Gastrocnemius medialis (tissue), 4 donors: Measurements from ENCODE around the gene TRAK1. TPM values are rescaled to one million over a fixed set of nuclear protein-coding genes. Genes with fewer than 3 reads are reported as not detected.

Experiments
- ATAC-seq, 2 donors: fragments of 150-250 bp; one replicate each; pipeline ENCODE4 v1.9.1; 2016
- DNase-seq, 2 donors: peaks; one replicate each; pipeline ENCODE4 v3.0.0-alpha.2; 2019
- H3K27ac ChIP-seq, 4 donors: fragments of 200-600 bp; sonication (generic); 1 replicate in 1 of 4; 2 replicates in 3 of 4; pipeline ENCODE4 v1.5.1; 2016 to 2018; ENCODE audit warnings: mild to moderate bottlenecking in 2 of 4, moderate library complexity in 1 of 4
- H3K27me3 ChIP-seq, 3 donors: fragments of 200-600 bp; sonication (generic) in 2 of 3; 1 replicate in 1 of 3; 2 replicates in 2 of 3; pipeline versions ENCODE4 v1.5.1 to v1.6.0; 2016 to 2019; ENCODE audit warnings: mild to moderate bottlenecking in 1 of 3, moderate library complexity in 1 of 3
- H3K36me3 ChIP-seq, 2 donors: fragments of 200-600 bp; sonication (generic) in 1 of 2; one replicate each; pipeline ENCODE4 v1.5.1; 2017 to 2018
- H3K4me1 ChIP-seq, 2 donors: fragments of 200-600 bp; sonication (generic) in 1 of 2; one replicate each; pipeline ENCODE4 v1.5.1; 2016 to 2017; ENCODE audit warnings: mild to moderate bottlenecking in 2 of 2
- H3K4me3 ChIP-seq, 4 donors: fragments of 200-600 bp; sonication (generic) in 3 of 4; 1 replicate in 1 of 4; 2 replicates in 3 of 4; pipeline ENCODE4 v1.5.1; 2016 to 2019; ENCODE audit warnings: mild to moderate bottlenecking in 2 of 4
- H3K9me3 ChIP-seq, 3 donors: fragments of 200-600 bp; sonication (generic) in 2 of 3; 1 replicate in 1 of 3; 2 replicates in 2 of 3; pipeline ENCODE4 v1.5.1; 2016 to 2019
- CTCF ChIP-seq, 5 experiments: fragments of 450-650 bp in 3 of 5; fragments of 200-600 bp in 2 of 5; sonication (generic) in 2 of 5; IDR thresholded peaks in 4 of 5; conservative IDR thresholded peaks in 1 of 5; 1 replicate in 4 of 5; 2 replicates in 1 of 5; pipeline ENCODE4 v1.5.1; 2016 to 2019; ENCODE audit warnings: antibody characterized with exemption in 5 of 5, mild to moderate bottlenecking in 3 of 5, moderate library complexity in 3 of 5
- POLR2A ChIP-seq, 2 donors: fragments of 450-650 bp; IDR thresholded peaks; one replicate each; pipeline ENCODE4 v1.6.1; 2017; ENCODE audit warnings: antibody characterized with exemption in 2 of 2, mild to moderate bottlenecking in 2 of 2, moderate library complexity in 2 of 2
- in situ Hi-C, 4 donors: fragments of 200-750 bp; cut with MboI; loops; one replicate each; pipeline versions ENCODE4 v1.15.0 to v1.8.0; 2017; ENCODE audit warnings: low sequenced_read_pairs in 4 of 4
- intact Hi-C: fragments of 100-400 bp; cut with DNase I; formaldehyde crosslinking; loops from one replicate; pipeline ENCODE4 v1.15.1; 2023; ENCODE audit warnings: low total_unique reads
- total RNA-seq, 4 donors: library from RNA; depleted of rRNA; stranded (reverse); fragments of >200 nt; gene quantifications; one replicate each; pipeline versions ENCODE4 v1.1.0 to v1.2.3, GENCODE V29; 2016

Gene TRAK1
- total RNA-seq, 4 donors from 2014 or later, result 59.5 to 109 (median 98.6) TPM

- peaks cover 18 to 20% of the 10 kb centered on the region in 2 donors for H3K4me1 ChIP-seq
- no peak overlapping the region for H3K4me3 ChIP-seq
- no peaks in the 10 kb centered on the region for H3K9me3 ChIP-seq
- no peaks in the 10 kb centered on the region for H3K27me3 ChIP-seq
- intact Hi-C loops, result loop anchor here (1.0 to 10.0 kb wide), 5 partner anchors 113 to 515 kb away; no protein-coding TSS in a partner anchor
- H3K27ac ChIP-seq, result no peak overlapping the region
- no peak for DNase-seq
- no peaks in the 10 kb centered on the region for H3K36me3 ChIP-seq
- no peak for ATAC-seq
- in situ Hi-C loops, result loop anchor here (5.0 to 25.0 kb wide), 5 partner anchors 212 to 332 kb away; no protein-coding TSS in a partner anchor
- TF ChIP-seq CTCF (IDR thresholded peaks at IDR 0.05 in 4 of 5, conservative IDR thresholded peaks at IDR 0.05 in 1 of 5) (peak; percentile 38 to 61 (median 58)), POLR2A (IDR thresholded peaks at IDR 0.05) (no peak)
Observed at GRCh38 chr3:42229942-42230688, 139.0 kb downstream of the TRAK1 start.

GRCh38 chr3:42230860-42231259, 139.7 kb downstream of the TRAK1 start:
- H3K4me3 ChIP-seq, result no peak overlapping the region
- no peaks in the 10 kb centered on the region for H3K36me3 ChIP-seq
- intact Hi-C loops, result loop anchor here (1.0 to 2.0 kb wide), 2 partner anchors 213 to 310 kb away; no protein-coding TSS in a partner anchor
- H3K9me3 ChIP-seq, result no peaks in the 10 kb centered on the region
- in situ Hi-C loops, result loop anchor here in 3 of 4 donors (10.0 to 25.0 kb wide), 3 partner anchors 214 to 331 kb away; no protein-coding TSS in a partner anchor
- no peak for TF ChIP-seq CTCF (IDR thresholded peaks at IDR 0.05 in 4 of 5, conservative IDR thresholded peaks at IDR 0.05 in 1 of 5)
- no peak for TF ChIP-seq POLR2A (IDR thresholded peaks at IDR 0.05)
- no peaks in the 10 kb centered on the region for H3K27me3 ChIP-seq
- ATAC-seq, result no peak
- no peak for DNase-seq
- peaks cover 11 to 14% of the 10 kb centered on the region in 2 donors for H3K4me1 ChIP-seq
- no peak overlapping the region for H3K27ac ChIP-seq

- Histone ChIP-seq H3K27me3 (no peaks in the 10 kb centered on the region), H3K4me3 (no peak overlapping the region), H3K27ac (no peak overlapping the region), H3K9me3 (peaks cover 0 to 4% (median 0%) of the 10 kb centered on the region in 3 donors), H3K4me1 (no peaks in the 10 kb centered on the region), H3K36me3 (no peaks in the 10 kb centered on the region)
- ATAC-seq (no peak), DNase-seq (no peak)
- TF ChIP-seq POLR2A (IDR thresholded peaks at IDR 0.05), result no peak
- no peak for TF ChIP-seq CTCF (IDR thresholded peaks at IDR 0.05 in 4 of 5, conservative IDR thresholded peaks at IDR 0.05 in 1 of 5)
- intact Hi-C loops, result no loop called here
- in situ Hi-C loops, result loop anchor here (5.0 to 25.0 kb wide), 4 partner anchors 209 to 327 kb away; no protein-coding TSS in a partner anchor
Observed at GRCh38 chr3:42235532-42235931, 144.4 kb downstream of the TRAK1 start.

- intact Hi-C loops, result no loop called here
- Histone ChIP-seq H3K27ac (no peak overlapping the region), H3K27me3 (no peaks in the 10 kb centered on the region), H3K36me3 (no peaks in the 10 kb centered on the region), H3K9me3 (peaks cover 0 to 4% (median 0%) of the 10 kb centered on the region in 3 donors), H3K4me1 (no peaks in the 10 kb centered on the region), H3K4me3 (no peak overlapping the region)
- ATAC-seq (no peak), DNase-seq (no peak)
- TF ChIP-seq POLR2A (IDR thresholded peaks at IDR 0.05), result no peak
- TF ChIP-seq CTCF (IDR thresholded peaks at IDR 0.05 in 4 of 5, conservative IDR thresholded peaks at IDR 0.05 in 1 of 5), result no peak
- in situ Hi-C loops, result loop anchor here (5.0 to 25.0 kb wide), 4 partner anchors 208 to 326 kb away; no protein-coding TSS in a partner anchor
Observed at GRCh38 chr3:42236611-42237010, 145.5 kb downstream of the TRAK1 start.
